ENCODE results near the gene HOXC9. TPM values are rescaled to one million over a fixed set of nuclear protein-coding genes. Genes with fewer than 3 reads are reported as not detected.

Gene HOXC9
- total RNA-seq, 1 donor from 2014 or later, result 0.28 TPM

GRCh38 chr12:54033106-54033979 is 33.4 kb downstream of the HOXC9 start:
- no peak for DNase-seq (ENCODE audit: low spot score)
- Mint-ChIP-seq H3K36me3 (ENCODE audit: low read depth, unreplicated experiment) (peaks cover 7% of the 10 kb centered on the region), H3K27ac (ENCODE audit: unreplicated experiment) (no peak overlapping the region), H3K9me3 (ENCODE audit: unreplicated experiment) (no peaks in the 10 kb centered on the region), H3K27me3 (ENCODE audit: unreplicated experiment) (peaks cover 55% of the 10 kb centered on the region), H3K4me3 (ENCODE audit: unreplicated experiment) (peak overlapping the region; percentile 47), H3K4me1 (ENCODE audit: unreplicated experiment) (peaks cover 29% of the 10 kb centered on the region)
- TF ChIP-seq, protein P1, sequence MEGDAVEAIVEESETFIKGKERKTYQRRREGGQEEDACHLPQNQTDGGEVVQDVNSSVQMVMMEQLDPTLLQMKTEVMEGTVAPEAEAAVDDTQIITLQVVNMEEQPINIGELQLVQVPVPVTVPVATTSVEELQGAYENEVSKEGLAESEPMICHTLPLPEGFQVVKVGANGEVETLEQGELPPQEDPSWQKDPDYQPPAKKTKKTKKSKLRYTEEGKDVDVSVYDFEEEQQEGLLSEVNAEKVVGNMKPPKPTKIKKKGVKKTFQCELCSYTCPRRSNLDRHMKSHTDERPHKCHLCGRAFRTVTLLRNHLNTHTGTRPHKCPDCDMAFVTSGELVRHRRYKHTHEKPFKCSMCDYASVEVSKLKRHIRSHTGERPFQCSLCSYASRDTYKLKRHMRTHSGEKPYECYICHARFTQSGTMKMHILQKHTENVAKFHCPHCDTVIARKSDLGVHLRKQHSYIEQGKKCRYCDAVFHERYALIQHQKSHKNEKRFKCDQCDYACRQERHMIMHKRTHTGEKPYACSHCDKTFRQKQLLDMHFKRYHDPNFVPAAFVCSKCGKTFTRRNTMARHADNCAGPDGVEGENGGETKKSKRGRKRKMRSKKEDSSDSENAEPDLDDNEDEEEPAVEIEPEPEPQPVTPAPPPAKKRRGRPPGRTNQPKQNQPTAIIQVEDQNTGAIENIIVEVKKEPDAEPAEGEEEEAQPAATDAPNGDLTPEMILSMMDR (IDR thresholded peaks at IDR 0.05; ENCODE audit: unreplicated experiment), result no peak

DNA sequence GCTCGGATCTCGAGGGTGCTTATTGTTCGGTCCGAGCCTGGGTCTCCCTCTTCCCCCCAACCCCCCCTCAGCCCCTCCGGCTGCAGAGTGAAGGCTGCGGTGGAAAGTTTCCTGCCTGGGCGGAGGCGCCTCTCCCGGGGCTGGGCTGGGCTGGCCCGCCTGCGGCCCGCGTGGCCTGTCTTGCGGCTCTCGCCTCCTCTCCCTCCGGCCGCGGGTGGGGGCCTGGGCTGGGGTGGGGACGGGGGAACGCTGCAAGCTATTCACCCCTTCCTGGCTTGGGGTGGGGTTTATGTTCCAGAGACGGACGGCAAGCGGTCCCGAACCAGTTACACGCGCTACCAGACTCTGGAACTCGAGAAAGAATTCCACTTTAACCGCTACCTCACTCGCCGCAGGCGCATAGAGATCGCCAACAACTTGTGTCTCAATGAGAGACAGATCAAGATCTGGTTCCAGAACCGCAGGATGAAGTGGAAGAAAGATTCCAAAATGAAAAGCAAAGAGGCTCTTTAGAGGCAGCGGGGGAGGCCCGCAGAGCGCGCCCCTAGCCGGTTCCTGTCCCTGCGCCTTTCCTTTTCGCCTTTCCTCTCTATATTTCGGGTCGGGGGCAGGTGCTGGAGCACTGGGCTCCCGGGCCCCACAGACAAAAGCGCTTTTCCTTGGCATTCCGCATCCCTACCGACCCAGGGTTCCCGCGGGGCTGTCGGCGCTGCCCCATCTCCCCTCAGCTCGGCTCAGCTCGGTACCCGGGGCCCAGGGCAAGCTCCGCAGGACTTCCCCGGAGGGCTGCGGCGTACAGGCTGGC is 34.2 kb downstream of the HOXC9 start:
- H3K27ac Mint-ChIP-seq (ENCODE audit: unreplicated experiment), result no peak overlapping the region
- DNase-seq (ENCODE audit: low spot score), result no peak

GRCh38 chr12:54034785-54035310 is 34.9 kb downstream of the HOXC9 start:
- no peak for DNase-seq (ENCODE audit: low spot score)
- peaks cover 24% of the 10 kb centered on the region for H3K4me1 Mint-ChIP-seq (ENCODE audit: unreplicated experiment)
- TF ChIP-seq, protein P1 (IDR thresholded peaks at IDR 0.05; ENCODE audit: unreplicated experiment), result no peak
- H3K27ac Mint-ChIP-seq (ENCODE audit: unreplicated experiment), result no peak overlapping the region
- H3K4me3 Mint-ChIP-seq (ENCODE audit: unreplicated experiment), result peak overlapping the region; percentile 21
- no peaks in the 10 kb centered on the region for H3K9me3 Mint-ChIP-seq (ENCODE audit: unreplicated experiment)
- peaks cover 60% of the 10 kb centered on the region for H3K27me3 Mint-ChIP-seq (ENCODE audit: unreplicated experiment)
- H3K36me3 Mint-ChIP-seq (ENCODE audit: low read depth, unreplicated experiment), result peaks cover 7% of the 10 kb centered on the region

More for the DNA sequence above, 34.2 kb downstream of the HOXC9 start:
- TF ChIP-seq, protein P1 (IDR thresholded peaks at IDR 0.05; ENCODE audit: unreplicated experiment), result no peak
- Mint-ChIP-seq H3K4me3 (ENCODE audit: unreplicated experiment) (no peak overlapping the region), H3K4me1 (ENCODE audit: unreplicated experiment) (peaks cover 25% of the 10 kb centered on the region), H3K36me3 (ENCODE audit: low read depth, unreplicated experiment) (peaks cover 7% of the 10 kb centered on the region), H3K27me3 (ENCODE audit: unreplicated experiment) (peaks cover 60% of the 10 kb centered on the region), H3K9me3 (ENCODE audit: unreplicated experiment) (no peaks in the 10 kb centered on the region)

- Mint-ChIP-seq H3K27me3 (ENCODE audit: unreplicated experiment) (peaks cover 62% of the 10 kb centered on the region), H3K36me3 (ENCODE audit: low read depth, unreplicated experiment) (peaks cover 8% of the 10 kb centered on the region), H3K9me3 (ENCODE audit: unreplicated experiment) (no peaks in the 10 kb centered on the region), H3K4me1 (ENCODE audit: unreplicated experiment) (peaks cover 20% of the 10 kb centered on the region), H3K27ac (ENCODE audit: unreplicated experiment) (no peak overlapping the region), H3K4me3 (ENCODE audit: unreplicated experiment) (no peak overlapping the region)
- TF ChIP-seq, protein P1 (IDR thresholded peaks at IDR 0.05; ENCODE audit: unreplicated experiment), result no peak
- no peak for DNase-seq (ENCODE audit: low spot score)
Observed at GRCh38 chr12:54035568-54036264, 35.8 kb downstream of the HOXC9 start.
